Left lobe of liver (tissue), 2 donors: ENCODE data around the gene RAB8B. TPM values are rescaled to one million over a fixed set of nuclear protein-coding genes. Genes with fewer than 3 reads are reported as not detected.

ENCODE experiments used
- ATAC-seq: fragments of 200-7000 bp; cut with Tn5 transposase; one replicate; pipeline ENCODE4 v1.9.1; 2020; ENCODE audit warnings: mild to moderate bottlenecking, moderate library complexity
- DNase-seq: peaks from one replicate; pipeline ENCODE4 v3.0.0-alpha.2; 2020; ENCODE audit warnings: low spot score
- total RNA-seq: library from RNA; stranded (reverse); gene quantifications from one replicate; pipeline ENCODE4 v1.2.1, GENCODE V29; 2021
- donor health status: DM: no; HTN: no; CAD: no; lungs with moderate emphysema.
- donor health status: DM: no; HTN: yes; CAD: no.

Gene RAB8B
- 6.8 TPM for total RNA-seq

DNA sequence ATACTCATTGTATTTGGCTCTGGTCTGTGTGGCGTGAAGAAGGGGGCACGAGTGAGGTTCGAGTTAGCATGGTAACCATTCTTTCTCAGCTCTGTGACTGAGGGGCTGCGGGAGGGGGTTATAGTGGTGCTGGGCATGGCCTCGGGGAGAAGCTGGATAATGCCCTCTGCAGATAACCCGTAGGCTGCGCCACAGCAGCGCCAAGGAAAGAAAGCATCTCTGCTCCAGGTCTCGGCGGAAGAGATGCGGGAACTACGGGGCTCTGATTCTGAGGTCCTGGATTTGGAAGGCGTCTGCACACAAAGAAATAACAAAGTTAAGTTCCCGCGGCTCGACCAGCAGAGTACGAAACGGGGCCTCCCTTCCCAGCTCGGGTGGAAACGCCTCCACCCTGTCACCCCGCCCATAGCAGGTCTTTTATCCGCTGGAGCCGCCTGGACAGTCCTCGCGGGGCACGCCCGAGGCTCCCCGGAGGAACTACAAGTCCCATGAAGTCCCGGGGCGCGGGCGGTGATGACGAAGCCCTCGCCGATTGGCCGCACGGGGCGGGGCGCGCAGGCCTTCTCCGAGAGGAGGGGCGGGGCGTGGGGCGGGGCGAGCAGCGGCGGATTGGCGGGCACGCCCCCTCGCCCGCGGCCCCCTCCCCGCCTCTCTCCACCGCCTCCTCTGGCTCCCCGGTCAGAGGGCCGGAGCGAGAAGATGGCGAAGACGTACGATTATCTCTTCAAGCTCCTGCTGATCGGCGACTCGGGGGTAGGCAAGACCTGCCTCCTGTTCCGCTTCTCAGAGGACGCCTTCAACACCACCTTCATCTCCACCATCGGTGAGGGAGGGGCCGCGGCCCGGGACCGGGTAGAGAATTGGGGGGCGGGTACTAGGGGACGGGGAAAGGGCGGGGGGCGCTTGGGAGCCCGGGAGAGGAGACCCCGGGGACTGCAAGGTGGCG is at the start of gene RAB8B:
Gene RAB8B (plus strand): TSS at position 681 of the 946 bp plus-strand sequence. CDS start 19 bp downstream, at position 700.
- peak; percentile 97 for ATAC-seq
- peak; percentile 99 for DNase-seq

DNA sequence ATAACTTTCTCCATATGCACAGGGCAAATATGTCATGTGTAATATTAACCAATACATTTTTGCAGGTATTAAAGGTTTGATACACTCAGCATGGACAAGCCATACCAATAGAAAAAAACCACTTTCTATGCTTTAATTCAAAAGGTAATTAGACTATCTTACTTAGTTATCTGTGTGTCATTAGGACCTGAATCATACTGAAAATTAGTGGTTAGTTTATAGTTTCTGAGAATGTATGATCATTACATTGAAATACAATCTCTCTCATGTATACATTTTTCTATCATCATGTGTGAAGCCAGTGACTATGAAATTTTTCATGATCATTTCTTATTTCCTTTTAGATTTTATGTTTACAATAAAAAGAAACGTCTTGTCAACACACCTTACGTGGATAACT is 48.5 kb upstream of the RAB8B start:
- DNase-seq (no peak), ATAC-seq (no peak)

DNA sequence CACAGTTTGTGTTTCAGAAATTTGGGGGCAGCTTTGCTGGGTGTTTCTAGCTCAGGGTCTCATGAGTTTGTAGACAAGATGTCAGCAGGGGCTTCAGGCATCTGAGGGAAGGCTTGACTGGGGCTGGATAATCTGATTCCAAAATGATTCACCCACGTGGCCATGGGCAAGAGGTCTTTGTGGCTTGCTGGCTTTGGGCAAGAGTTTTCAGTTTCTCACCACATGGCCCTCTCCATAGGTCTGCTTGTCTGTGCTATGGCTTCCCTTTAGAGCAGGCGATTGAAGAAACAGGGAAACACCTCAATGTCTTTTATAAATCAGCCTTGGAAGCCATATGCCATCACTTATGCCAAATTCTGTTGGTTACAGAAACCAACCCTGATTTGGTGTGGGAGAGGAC is 44.0 kb upstream of the RAB8B start:
- DNase-seq, result no peak
- ATAC-seq, result no peak

DNA sequence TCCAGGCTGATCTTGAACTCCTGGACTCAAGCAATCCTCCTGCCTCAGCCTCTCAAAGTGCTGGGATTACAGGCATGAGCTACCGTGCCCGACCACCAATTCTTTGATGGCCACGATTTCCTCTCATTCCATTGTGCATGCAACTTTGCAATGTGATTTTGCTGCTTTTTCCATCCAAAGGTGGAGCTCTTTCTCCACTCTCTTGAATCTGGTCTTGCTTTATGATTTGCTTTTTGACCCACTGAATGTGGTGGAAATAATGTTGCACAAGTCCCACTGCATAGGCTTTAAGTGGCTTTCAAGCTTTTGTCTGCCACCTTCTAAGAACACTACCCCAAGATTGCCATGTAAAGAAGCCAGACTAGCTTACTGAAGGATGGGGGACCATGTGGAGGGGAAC is 42.7 kb upstream of the RAB8B start:
- no peak for DNase-seq
- no peak for ATAC-seq

DNA sequence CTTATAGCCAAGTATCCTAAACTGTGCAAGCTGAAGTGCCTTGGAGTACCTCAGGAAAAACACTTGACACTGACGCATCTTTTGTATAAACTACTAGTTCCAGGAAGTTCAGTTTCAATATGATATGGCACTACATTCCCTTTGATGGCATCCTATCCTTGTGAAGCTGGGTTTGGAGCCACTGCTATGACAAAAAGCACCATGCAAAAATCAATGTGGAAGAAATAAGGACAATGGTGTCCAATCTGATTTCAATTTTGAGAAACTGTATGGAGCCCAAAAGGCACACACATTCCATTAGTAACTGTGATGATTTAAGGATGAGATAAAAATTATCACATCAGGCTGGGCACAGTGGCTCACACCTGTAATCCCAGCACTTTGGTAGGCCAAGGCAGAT is 37.7 kb upstream of the RAB8B start:
- DNase-seq (no peak), ATAC-seq (no peak)

DNA sequence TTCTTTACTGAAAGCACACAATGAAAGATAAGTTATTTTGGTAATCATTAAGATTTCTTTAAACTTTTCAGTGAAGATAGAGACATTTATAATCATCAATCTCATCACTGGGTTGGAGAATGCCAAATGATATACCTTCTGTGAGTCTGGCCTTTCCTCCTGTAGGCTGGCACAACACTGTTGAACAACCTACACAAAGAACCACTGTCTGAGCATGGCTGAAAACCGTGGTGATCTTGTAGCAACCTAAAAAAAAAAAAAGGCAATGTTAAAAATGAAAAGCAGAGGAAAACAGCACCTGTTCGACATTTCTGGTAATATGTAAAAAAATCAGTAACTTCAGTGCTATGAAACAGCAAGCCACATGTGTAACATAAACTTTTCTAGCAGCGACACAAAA is 33.9 kb upstream of the RAB8B start:
- ATAC-seq (no peak), DNase-seq (no peak)

DNA sequence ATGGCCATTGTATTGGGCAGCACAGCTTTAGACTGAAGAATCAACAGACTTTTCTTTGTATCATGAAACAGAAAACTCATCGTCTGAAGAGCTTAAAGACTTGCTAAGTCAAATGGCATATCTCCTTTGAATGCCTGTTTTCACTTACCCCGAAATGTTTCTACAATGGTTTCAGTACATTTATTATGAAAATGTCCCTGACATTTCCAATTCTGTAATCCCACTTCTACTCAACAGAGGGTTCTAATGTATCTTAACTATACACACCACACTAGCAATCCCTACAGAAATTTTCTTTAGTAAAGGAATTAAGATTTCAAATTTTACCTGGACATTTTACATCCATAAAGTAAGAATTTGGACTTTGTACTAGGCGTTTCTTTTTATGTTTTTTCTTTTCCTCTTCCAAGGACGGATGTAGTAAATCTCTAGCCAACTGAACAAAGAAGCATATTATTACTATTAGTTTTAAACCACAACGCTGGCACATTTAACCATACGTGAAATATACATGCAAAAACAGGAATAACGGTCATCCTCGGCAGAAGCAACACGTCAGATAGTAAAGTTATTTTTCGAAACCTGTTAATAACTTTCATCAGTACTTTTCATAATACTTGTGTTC is 33.2 kb upstream of the RAB8B start:
- ATAC-seq (no peak), DNase-seq (no peak)

DNA sequence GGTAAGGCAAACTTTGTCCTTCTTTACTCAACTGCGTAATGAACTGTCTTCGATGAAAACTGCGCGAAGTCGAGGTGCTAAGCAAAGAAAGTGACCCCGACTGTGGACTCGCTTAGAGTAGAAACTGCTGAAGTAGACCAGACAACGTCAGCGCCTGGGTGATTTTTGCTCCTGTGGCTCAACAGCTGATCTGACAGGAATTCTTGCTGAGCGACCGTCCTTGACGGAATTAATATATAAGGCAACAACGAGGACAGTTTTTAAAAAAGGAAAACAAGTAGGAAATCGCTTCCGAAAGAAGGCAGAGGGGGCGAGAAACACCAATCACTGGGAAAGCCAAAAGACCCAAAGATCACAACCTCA is 32.7 kb upstream of the RAB8B start:
- ATAC-seq (peak; percentile 61), DNase-seq (peak; percentile 59)

DNA sequence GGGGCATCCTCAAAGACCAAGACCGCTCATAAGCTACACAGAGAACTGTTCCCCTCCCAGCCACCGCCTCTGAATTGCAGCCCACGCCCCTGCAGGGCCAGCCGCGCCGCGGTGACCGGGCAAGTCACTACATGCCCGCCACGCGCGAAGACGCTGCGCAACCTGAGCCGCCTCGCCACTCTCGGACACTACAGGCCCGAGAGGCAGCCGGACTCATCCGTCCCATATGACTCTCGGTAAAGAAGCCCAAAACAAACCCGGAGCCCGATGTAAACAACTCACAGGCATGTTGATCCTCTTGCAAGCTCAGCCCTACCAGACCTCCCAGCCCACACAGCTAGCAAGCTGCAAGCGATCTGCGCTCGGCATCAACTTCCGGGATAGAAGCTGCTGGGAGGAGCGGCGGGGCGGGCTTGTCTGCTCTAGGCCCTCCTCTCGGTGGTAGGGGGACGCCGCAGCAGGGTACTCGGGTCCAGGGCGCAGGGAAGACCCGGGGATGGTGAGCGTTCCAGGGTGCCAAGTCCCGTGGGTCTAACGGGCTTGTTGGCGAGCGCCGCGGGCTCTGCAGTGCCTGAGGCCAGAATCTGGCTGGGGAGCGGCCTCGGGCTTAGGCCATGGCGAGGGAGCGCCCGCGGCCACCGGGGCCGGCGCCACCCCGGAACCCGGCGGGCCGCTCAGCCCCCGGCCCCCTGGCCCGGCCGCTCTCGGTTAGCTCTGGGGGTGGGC is 32.1 kb upstream of the RAB8B start, which contains the start of gene RPS27L:
Gene RPS27L (minus strand): TSS at position 360 of the 726 bp plus-strand sequence. CDS start 72 bp downstream, at position 288.
- ATAC-seq (peak; percentile 96), DNase-seq (peak; percentile 92)

DNA sequence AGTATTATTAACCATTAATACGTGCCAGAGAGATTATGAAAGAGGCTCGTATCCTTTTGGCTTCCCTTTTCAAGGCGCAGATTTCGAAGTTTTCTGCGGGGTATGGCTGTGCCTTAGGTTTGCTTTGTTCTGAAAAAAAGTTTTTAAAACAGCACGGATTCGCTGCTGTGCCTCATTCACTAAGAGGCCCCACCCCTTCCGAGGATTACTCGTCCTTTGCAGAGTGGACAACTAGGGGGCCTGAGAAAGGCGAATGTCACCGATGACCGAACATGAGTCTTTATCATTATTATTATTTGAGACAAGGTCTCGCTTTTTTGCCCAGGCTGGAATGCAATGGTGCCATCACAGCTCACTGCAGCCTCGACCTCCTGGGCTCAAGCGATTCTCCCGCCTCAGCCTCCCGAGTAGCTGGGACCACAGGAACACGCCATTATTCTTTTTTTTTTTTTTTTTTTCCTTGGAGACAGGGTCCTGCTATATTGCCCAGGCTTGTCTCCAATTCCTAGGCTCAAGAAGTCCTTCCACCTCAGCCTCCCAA is 31.4 kb upstream of the RAB8B start:
- ATAC-seq, result peak; percentile 52
- no peak for DNase-seq

DNA sequence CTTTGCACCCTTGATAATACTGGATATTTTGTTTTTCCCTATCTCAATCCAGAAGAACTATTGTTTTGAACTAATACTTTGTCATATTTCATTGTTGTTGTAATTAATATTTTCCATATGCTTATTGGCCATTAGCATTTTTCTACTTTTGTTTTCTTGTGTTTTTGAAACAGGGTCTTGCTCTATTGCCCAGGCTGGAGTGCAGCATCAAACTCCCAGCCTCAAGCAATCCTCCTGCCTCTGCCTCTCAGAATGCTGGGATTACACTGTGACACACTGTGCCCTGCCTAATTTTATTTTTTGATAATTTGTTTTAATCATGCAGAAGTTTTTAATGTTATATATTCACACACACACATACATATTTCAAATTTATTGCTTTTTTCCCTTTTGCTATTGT is 28.8 kb upstream of the RAB8B start:
- ATAC-seq, result no peak
- DNase-seq, result no peak

DNA sequence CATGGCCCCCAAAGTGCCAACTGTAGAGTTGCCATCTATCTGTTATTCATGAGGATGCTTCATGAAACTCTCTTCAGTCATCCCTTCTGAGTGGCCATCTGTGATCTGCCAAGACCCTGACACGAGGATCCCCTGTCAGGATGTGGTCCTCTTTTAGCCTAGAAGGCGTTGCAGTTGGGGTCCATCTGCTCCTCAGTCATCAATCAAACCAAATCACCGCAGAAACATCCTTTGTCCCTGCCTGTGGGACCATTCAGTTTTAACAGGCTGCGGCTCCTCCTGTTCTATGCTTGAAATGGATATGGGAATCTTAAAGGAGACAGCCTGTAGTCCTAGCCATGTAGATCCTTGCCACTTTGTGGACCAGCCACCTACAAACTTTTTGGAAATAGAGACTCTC is 26.2 kb upstream of the RAB8B start:
- no peak for DNase-seq
- ATAC-seq, result no peak

DNA sequence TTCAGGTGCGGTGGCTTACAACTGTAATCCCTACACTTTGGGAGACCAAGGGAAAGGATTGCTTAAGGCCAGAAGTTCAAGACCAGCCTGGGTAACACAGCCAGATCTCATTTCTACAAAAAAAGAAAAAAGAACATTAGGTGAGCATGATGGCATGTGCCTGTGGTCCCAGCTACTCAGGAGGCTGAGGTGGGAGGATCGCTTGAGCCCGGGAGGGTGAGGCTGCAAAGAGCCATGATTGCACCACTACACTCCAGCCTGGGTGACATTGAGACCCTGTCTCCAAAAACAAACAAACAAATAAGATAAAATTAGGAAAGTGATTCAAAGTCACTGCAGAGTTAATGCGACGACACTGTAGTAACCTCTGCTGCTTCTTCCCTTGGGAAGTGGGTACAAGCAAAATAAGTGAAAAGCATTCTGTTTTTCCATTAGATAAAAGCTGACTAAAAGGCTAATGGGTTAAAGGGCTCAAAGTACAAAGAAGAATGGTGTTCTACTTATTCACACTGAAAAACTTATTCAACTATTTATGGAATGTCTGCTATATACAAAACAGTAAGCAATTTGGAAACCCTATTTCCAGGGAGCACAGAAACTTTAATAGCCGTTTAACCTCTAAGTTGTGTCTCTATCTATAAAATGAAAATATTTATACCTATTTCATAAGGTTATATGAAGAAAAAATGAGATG is 24.1 kb upstream of the RAB8B start:
- no peak for ATAC-seq
- DNase-seq, result no peak

DNA sequence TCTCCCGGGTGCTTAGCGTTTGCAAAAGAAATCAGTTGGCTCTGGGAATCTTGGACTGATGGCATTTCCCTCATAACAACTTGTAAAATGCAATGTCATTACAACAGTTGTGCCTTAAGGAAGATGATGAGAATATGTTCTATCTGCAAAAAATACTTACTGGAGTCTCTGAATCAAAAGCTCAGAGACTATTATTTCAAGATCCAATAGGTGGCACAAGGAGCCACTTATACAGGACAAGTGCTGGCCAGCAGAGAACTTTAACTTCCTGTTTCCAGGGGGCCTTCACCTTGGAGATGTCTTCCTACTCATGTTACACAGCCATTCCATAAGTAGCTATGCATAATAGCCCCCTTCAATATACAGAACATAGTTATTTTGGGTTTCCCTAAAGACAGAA is 23.2 kb upstream of the RAB8B start:
- ATAC-seq, result no peak
- DNase-seq, result no peak

DNA sequence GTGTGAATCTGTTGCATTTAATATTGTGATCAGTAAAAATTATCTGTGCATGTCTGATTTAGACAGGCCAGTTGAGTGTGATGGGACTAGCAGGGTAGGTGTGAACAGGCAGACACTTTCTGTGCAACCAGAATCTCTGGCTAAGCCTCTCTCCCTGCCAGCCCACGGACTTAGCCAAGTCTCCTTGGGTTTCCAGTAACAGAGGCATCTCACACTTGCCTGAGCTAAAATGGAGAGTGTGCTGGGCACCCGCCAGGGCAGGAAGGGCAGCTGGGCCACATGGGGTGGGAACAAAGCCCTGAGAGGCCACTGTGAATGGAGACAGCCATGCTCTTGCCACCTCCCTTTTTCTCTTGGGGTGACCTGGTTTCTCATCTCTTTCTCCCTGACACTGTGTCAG is 19.6 kb upstream of the RAB8B start:
- no peak for ATAC-seq
- DNase-seq, result no peak

DNA sequence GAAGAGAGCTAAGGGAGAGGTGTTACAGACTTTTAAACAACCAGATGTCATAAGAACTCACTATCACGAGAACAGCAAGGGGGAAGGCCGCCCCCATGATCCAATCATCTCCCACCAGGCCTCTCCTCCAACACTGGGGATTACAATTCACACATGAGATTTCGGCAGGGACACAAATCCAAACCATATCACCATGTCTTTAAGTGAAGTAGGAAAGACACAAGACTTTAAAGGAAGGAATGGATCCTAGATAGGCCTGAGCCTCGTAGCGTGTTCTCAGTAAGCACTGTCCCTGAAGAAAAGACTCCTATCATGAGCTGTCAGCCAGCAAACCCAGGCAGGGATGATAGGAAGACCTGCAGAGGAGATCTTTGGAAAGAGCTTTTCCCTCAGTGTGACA is 17.0 kb upstream of the RAB8B start:
- DNase-seq, result no peak
- ATAC-seq, result no peak

DNA sequence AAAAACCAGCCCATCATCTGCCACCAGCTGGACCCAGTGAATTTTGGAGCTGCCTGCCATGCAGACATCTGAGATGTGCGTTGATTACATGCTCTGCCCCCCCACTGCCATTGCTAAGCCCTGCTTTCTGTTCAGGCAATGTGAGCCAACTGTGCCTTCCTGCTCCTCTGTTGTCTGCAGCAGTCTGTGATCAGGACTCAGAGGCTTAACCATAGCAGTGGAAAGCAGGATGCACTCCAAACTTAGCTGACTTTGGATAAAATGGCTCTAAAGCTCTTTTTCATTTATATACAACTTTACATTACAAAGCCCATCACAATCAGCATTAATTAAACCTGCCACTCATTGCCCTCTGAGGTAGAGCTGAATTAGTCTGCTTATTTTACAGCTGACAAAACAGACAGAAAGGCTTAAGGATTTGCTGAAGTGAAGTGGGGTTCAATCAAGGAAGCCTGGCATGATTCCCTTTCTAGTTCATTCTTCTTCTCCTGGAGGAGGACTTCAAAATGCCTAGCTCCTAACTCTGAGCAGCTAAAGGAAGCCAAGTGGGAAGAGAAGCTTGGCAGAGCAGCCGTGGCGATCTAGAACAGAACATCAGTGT is 16.5 kb upstream of the RAB8B start:
- DNase-seq (no peak), ATAC-seq (no peak)

DNA sequence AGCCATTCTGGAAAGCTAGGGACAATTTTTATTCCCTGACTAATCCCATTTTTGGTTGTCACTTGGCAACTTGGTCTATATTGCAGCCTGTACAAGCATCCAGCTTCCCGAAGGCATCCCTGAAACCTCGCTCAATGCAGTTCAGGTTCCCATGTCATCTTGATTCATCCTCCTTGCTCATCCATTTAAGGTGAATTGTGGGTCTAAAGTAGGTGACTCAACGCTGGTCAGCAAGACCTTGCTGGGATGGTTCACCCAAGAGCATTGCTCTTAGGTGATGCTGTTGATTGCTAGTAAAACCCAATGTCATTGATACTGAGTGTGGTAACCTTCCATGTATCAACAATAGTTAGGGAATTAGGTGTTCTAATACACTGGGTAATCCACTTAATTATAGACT is 13.1 kb upstream of the RAB8B start:
- ATAC-seq (no peak), DNase-seq (no peak)

DNA sequence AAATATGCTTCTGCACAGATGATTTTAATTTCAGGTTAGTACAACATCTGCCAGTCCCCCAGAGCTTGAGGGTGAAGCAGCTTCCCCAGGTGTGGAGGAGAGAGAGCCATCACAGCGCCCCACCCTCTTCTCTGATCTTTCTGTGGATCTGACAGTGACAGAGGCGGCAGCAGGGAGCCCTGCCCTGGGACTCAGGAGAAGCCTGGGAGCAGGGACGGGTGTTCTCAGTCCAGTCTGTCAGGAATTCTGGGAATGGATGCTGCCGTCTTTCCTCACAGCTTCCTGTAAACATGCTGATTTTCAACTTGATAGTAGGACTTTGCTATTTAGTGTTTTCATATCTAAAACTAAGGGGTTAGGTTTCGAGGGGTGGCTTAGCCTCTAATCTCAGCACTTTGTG is 11.4 kb upstream of the RAB8B start:
- ATAC-seq (no peak), DNase-seq (no peak)

DNA sequence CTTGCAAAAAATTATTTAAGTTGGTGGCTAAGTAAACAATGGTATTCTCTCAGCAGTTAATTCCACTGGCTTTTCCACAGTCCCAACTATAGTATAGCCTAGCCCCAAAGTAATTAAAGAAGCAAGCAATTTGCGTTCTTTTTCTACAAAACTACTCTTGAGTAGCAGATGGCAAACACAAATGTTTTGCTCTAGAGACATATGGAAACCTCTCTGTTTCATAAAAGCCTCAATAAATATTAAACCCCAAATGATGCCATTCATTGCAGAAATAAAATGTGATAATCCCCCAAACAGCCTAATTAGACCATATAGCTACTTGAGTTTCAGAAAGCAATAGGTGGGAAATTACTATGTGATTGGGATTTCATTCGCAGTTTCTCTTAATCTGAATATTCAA is 8.7 kb upstream of the RAB8B start:
- ATAC-seq, result no peak
- DNase-seq, result no peak
